ENCODE data around the gene MARCHF10.
A peak's percentile ranks its signal among the peaks of the same experiment; 100 is the strongest.
"Not testable (repeated sequence)": the region's sequence is repeated elsewhere in the genome, so short reads cannot be mapped to it uniquely, and the experiment has no call there.

MARCHF10 gene

GRCh38 chr17:62852195-62852594 is 44.1 kb upstream of the MARCHF10 start:
- Mint-ChIP-seq H3K27me3 (ENCODE audit: low read depth) (peaks cover 10% of the 10 kb centered on the region), H3K27ac (no peak overlapping the region), H3K36me3 (ENCODE audit: low read depth) (no peaks in the 10 kb centered on the region), H3K4me1 (peaks cover 36% of the 10 kb centered on the region), H3K4me3 (no peak overlapping the region), H3K9me3 (peaks cover 6% of the 10 kb centered on the region)
- TF ChIP-seq CTCF (IDR thresholded peaks at IDR 0.05; ENCODE audit: unreplicated experiment in 3 of 3): no peak

DNA sequence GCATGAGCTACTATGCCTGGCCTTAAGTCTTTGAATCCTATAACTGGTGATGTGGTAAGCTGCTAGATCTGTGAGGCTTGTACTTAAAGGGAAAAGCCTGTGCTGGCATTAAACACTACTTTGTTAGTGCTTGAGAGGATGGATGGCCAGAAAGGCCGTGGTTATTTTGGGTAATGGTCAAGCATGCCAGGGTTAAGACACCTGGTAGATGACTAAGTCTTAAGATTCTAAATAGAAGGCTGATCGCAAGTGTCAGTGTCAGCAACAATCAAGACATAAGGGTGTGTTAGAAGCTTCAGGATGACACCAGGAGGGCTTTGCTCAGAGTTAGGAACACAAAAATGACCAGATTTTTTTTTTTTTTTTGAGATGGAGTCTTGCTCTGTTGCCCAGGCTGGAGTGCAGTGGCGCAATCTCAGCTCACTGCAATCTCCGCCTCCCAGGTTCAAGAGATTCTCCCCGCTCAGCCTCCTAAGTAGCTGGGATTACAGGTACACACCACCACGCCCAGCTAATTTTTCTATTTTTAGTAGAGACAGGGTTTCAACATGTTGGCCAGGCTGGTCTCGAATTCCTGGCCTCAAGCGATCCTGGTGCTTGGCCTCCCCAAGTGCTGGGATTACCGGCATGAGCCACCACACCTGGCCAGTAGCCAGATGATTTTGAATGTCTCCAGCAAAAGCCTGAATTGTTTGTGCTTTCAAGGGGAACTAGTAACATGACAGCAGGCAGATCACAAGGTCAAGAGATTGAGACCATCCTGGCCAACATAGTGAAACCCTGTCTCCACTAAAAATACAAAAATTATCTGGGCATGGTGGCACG is 41.7 kb upstream of the MARCHF10 start:
- Mint-ChIP-seq H3K4me1 (peaks cover 23% of the 10 kb centered on the region), H3K27ac (peak overlapping the region in 1 of 3 experiments; percentile 16)
- H3K36me3 Mint-ChIP-seq (ENCODE audit: low read depth); H3K9me3 Mint-ChIP-seq; H3K4me3 Mint-ChIP-seq; H3K27me3 Mint-ChIP-seq (ENCODE audit: low read depth): not testable (repeated sequence)

GRCh38 chr17:62848334-62848733 is 40.2 kb upstream of the MARCHF10 start:
- H3K9me3 Mint-ChIP-seq: no peaks in the 10 kb centered on the region
- no peak overlapping the region for H3K4me3 Mint-ChIP-seq
- peaks cover 10% of the 10 kb centered on the region for H3K27me3 Mint-ChIP-seq (ENCODE audit: low read depth)
- TF ChIP-seq CTCF (IDR thresholded peaks at IDR 0.05; ENCODE audit: unreplicated experiment in 3 of 3): no peak
- H3K4me1 Mint-ChIP-seq: peaks cover 11% of the 10 kb centered on the region
- H3K27ac Mint-ChIP-seq: peak overlapping the region in 1 of 3 experiments; percentile 56
- no peaks in the 10 kb centered on the region for H3K36me3 Mint-ChIP-seq (ENCODE audit: low read depth)

DNA sequence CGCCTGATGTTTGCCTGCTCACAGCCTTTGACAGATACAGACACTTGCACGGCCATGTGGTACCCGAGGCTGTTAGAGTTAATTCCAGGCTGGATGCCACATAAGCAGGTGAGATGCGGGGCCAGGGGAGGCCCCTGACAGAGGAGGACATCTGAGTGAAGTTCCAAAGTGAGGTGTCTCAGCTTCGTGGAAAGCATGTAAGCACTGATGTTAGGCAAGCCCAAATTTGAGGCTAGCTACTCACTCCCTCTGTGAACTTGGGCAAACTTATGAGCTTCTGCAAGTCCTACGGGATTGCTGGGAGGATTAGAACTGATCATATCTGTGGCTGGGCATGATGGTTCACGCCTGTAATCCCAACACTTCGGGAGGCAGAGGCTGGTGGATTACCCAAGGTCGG is 39.3 kb upstream of the MARCHF10 start:
- H3K27me3 Mint-ChIP-seq (ENCODE audit: low read depth): peaks cover 10% of the 10 kb centered on the region
- H3K4me3 Mint-ChIP-seq: no peak overlapping the region
- no peaks in the 10 kb centered on the region for H3K36me3 Mint-ChIP-seq (ENCODE audit: low read depth)
- H3K27ac Mint-ChIP-seq: no peak overlapping the region
- no peaks in the 10 kb centered on the region for H3K9me3 Mint-ChIP-seq
- TF ChIP-seq CTCF (IDR thresholded peaks at IDR 0.05; ENCODE audit: unreplicated experiment in 3 of 3): no peak
- peaks cover 11% of the 10 kb centered on the region for H3K4me1 Mint-ChIP-seq

- Mint-ChIP-seq H3K4me1 (no peaks in the 10 kb centered on the region), H3K36me3 (ENCODE audit: low read depth) (peaks cover 4% of the 10 kb centered on the region), H3K9me3 (peaks cover 30% of the 10 kb centered on the region), H3K4me3 (no peak overlapping the region), H3K27me3 (ENCODE audit: low read depth) (no peaks in the 10 kb centered on the region), H3K27ac (no peak overlapping the region)
- no peak for TF ChIP-seq CTCF (IDR thresholded peaks at IDR 0.05; ENCODE audit: unreplicated experiment in 3 of 3)
Observed at GRCh38 chr17:62840871-62841270, 32.8 kb upstream of the MARCHF10 start.

- H3K4me3 Mint-ChIP-seq; H3K4me1 Mint-ChIP-seq; H3K36me3 Mint-ChIP-seq (ENCODE audit: low read depth); H3K27me3 Mint-ChIP-seq (ENCODE audit: low read depth); H3K27ac Mint-ChIP-seq: not testable (repeated sequence)
- peaks cover 25% of the 10 kb centered on the region for H3K9me3 Mint-ChIP-seq
Observed at GRCh38 chr17:62833816-62834215, 25.7 kb upstream of the MARCHF10 start.

GRCh38 chr17:62832405-62832804 is 24.3 kb upstream of the MARCHF10 start:
- H3K27me3 Mint-ChIP-seq (ENCODE audit: low read depth): no peaks in the 10 kb centered on the region
- peaks cover 13% of the 10 kb centered on the region for H3K4me1 Mint-ChIP-seq
- no peak overlapping the region for H3K27ac Mint-ChIP-seq
- peaks cover 4% of the 10 kb centered on the region for H3K36me3 Mint-ChIP-seq (ENCODE audit: low read depth)
- peaks cover 16% of the 10 kb centered on the region for H3K9me3 Mint-ChIP-seq
- no peak overlapping the region for H3K4me3 Mint-ChIP-seq
- TF ChIP-seq CTCF (IDR thresholded peaks at IDR 0.05; ENCODE audit: unreplicated experiment in 3 of 3): no peak

GRCh38 chr17:62831066-62831465 is 23.0 kb upstream of the MARCHF10 start:
- H3K9me3 Mint-ChIP-seq, H3K4me3 Mint-ChIP-seq: not testable (repeated sequence)

More at GRCh38 chr17:62831066-62831465, 23.0 kb upstream of the MARCHF10 start:
- H3K27me3 Mint-ChIP-seq (ENCODE audit: low read depth); H3K27ac Mint-ChIP-seq; H3K36me3 Mint-ChIP-seq (ENCODE audit: low read depth): not testable (repeated sequence)
- peaks cover 17% of the 10 kb centered on the region for H3K4me1 Mint-ChIP-seq

Measured in nephron (organoid).